ENCODE results near the gene EIF4G2.
A peak's percentile ranks its signal among the peaks of the same experiment; 100 is the strongest.

EIF4G2 gene

DNA sequence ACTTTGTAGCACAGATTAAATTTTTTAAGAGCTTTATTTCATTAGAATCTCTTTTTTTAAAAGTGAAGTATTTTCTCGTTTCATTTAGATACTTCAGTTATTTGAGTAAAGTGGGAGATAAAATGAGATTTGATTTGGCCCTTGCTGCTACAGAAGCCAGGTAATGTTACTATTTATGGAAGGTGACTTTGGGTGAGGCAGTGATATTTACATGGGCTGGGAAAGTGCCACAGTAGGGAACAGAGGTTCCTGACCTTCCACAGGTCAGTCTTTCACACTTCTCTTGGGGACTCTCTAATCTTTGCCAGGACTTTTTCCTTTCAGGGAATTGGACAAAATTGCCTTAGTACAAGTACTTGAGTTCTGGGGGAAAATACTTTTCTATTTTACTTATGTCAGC lies 37.3 kb downstream of the EIF4G2 start:
- no peak for DNase-seq (ENCODE audit: low read depth)

DNA sequence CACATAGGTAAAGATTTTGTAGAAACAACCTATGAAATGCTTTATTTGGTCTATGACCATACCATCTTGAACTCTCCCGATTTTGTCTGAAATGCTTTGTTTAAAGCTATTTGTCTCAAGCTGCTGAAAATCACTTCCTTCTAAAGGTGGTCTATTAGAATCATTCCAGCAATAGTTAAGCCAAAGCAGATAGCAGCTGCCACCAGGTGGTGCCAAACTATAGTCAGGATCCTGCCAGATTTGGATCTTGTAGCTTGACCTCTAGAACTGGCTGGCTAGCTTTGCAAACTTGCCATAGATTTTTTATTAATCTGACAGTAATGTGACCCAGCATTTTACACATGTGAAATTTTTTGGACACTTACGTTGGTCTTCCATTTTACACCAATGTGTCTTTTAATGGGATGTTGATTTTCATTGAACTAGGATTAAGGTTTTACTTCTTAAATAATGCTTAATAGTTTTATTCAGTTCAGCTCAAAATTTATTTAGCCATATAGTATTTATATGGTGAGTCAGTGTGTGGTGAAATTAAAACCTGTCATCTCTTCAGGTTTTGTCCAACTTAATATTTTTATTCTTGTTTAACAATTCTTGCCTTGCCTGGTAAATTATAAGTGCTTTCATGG lies 38.0 kb downstream of the EIF4G2 start:
- DNase-seq (ENCODE audit: low read depth): no peak

DNA sequence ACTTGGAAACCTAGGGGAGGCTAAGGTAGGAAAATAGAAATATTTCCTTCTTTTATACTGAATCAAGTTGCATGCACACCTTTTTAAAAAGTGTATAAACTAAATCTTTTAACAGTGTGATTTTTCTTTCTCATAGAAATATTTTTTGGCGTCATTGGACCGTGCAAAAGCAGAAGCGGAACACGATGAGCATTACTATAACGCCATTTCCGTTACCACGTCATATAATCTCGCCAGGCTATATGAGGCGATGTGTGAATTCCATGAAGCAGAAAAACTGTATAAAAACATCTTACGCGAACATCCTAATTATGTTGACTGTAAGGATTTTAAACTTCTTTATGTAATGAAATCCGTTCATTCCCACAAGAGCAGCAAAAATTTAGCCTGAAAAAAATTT lies 44.3 kb downstream of the EIF4G2 start:
- DNase-seq (ENCODE audit: low read depth): no peak

- DNase-seq (ENCODE audit: low read depth): no peak
Measured at GRCh38 chr11:10763766-10764165, 45.0 kb downstream of the EIF4G2 start.

DNA sequence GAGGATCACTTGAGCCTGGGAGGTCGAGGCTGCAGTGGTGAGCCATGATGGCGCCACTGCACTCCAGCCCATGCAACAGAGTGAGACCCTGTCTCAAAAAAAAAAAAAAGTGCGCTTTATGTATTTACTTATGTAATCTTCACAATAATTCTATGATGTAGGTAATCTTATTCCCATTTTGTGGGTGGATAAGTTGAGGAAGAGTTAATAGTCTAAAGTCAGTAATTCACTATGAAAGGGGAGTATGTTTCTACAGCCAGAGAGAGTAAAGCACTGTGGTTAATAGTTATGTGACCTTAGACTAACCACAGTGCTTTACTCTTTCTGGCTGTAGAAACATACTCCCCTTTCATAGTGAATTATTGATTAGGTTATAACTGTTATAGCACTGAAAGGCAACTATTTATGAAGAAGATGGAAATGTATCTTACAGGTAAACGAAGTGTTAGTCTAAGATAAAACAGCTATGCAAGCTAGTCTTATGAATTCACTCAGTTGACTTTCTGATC lies 45.8 kb downstream of the EIF4G2 start:
- DNase-seq (ENCODE audit: low read depth): no peak

DNA sequence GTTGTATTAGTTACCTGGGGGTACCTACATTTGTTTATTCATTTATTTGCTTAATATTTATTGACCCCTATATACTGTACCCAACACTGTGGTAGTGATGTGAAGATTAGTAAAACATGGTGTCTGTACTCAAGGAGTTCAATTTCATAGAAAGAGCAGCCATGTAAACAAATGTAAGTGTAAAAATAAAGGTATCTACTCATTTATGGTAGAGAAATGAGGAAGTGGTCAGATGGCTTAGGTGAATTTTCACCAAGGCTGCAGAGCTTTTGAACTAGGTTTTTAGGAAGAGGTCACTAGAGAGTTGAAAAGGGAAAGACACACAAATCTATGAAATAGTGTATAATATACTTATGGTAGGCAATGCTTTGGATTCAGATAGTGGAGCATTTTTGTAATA lies 46.5 kb downstream of the EIF4G2 start:
- DNase-seq (ENCODE audit: low read depth): no peak

DNA sequence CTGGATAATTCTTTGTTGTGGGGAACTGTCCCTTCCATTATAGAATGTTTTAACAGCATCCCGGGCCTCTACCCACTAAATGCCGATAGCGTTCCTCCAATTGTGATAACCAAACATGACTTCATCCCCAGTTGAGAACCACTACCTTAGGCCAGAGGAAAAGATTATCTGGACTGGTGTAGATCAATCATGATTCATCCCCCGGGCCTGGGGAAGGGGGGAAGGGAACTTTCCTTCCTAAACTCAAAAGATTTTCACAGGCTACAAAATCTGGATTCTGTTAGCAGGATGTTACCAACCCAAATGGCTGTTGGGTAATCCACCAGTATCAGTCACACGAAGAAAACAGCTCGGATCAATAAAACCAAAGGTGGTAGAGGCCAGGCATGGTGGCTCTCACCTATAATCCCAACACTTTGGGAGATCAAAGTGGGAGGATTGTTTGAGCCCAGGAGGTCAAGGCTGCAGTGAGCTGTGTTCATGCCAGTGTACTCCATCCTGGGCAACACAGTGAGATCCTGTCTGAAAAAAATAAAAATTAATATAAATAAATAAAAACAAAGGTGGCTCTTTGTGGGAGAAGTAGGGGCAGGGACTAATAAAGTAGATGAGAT lies 47.5 kb downstream of the EIF4G2 start:
- DNase-seq (ENCODE audit: low read depth): no peak

GRCh38 chr11:10758957-10759356 lies 49.8 kb downstream of the EIF4G2 start:
- no peak for DNase-seq (ENCODE audit: low read depth)

GRCh38 chr11:10752486-10752885 lies 56.2 kb downstream of the EIF4G2 start:
- no peak for DNase-seq (ENCODE audit: low read depth)

DNA sequence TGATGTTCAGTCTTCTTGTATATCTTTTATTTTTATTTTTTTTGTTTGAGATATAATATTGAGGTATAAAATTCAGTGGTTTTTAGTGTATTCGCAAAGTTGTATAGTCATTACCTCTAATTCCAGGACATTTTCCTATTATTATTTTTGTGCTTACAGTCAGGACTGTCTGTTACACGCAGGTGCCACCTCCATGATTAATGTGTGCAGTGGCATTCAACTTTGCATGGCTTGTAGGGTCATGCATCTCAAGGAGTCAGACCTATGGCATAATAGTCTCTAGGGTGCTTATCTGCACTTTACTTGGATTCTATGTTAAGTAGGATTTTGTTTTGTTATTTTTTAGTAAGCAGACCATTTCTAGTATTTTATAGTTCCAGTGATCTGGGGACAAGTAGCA lies 56.7 kb downstream of the EIF4G2 start:
- no peak for DNase-seq (ENCODE audit: low read depth)

- no peak for DNase-seq (ENCODE audit: low read depth)
Measured at GRCh38 chr11:10751581-10751940, 57.2 kb downstream of the EIF4G2 start.

- DNase-seq (ENCODE audit: low read depth): peak; percentile 90
Measured at GRCh38 chr11:10750838-10751580, 57.7 kb downstream of the EIF4G2 start, which contains the start of gene CTR9. Gene CTR9, plus strand, starts transcription at chr11:10751246. Its CDS starts 167 bp downstream, at chr11:10751413.

GRCh38 chr11:10749476-10749875 lies 59.2 kb downstream of the EIF4G2 start:
- DNase-seq (ENCODE audit: low read depth): no peak

DNA sequence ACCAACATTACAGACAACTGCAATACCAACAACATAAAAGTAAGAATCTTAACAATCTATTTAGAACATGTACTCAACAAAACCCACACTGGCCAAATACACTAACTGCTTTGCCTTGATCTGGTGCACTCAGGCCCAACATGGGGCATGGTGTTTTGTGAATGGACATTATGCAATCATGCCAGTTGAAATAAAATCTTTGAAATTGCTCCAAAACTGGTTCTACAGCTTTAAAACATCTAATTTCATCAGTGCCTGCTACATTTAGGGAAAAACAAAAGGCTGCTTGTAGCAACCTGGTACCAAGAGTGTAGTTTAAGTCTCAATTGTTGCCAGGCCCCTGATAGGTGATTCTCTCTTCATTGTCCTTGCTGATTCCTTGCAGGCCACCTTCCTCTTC lies 61.0 kb downstream of the EIF4G2 start:
- no peak for DNase-seq (ENCODE audit: low read depth)

Measured in stimulated activated CD8-positive, alpha-beta memory T cell treated with anti-CD3 and anti-CD28 coated beads, Interleukin-7, amount 100 ng/mL, for 24 hours (primary cell).